Ecto neural progenitor cell (in vitro differentiated cells): ENCODE results near the gene ABHD4.
"Not testable (repeated sequence)": the region's sequence is repeated elsewhere in the genome, so short reads cannot be mapped to it uniquely, and the experiment has no call there.

Source experiments
- DNase-seq: peaks from one replicate; pipeline ENCODE4 v3.0.0-alpha.2; 2018; ENCODE audit warnings: low spot score

Gene ABHD4

DNA sequence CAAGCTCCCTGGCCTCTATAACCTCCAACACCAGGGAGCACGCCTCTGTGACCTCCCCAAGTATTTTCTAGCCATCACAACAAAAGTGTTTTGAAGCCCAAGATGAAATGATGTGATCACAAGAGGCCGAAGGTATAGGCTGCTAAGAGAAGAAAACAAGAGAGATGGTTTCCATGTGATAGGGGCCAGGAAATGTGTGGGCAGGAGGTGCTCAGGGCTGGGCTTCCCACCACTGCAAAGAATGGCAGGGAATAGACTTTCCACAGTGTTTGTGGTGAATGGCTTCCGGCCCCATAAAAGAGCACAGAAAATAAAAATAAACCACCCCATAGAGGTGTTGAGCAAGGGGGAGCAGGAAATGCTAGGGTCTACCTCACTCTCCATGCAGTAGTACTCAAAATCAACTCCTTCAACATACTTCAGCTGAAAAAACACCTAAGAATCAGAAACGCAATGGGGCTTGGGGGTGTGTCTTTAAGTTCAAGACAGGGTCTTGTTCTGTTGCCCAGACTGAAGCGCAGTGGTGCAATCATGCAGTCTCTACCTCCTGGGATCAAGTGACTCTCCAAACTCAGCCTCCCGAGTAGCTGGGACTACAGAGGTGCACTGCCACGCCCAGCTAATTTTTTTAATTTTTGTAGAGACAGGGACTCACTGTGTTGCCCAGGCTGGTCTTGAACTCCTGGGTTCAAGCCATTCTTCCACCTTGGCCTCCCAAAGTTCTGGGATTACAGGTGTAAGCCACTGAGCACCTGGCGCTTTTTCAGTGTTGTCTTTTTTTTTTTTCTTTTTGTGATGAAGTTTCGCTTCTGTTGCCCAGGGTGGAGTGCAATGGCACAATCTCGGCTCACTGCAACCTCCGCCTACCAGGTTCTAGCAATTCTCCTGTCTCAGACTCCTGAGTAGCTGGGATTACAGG is 36.2 kb upstream of the ABHD4 start:
- no peak for DNase-seq

DNA sequence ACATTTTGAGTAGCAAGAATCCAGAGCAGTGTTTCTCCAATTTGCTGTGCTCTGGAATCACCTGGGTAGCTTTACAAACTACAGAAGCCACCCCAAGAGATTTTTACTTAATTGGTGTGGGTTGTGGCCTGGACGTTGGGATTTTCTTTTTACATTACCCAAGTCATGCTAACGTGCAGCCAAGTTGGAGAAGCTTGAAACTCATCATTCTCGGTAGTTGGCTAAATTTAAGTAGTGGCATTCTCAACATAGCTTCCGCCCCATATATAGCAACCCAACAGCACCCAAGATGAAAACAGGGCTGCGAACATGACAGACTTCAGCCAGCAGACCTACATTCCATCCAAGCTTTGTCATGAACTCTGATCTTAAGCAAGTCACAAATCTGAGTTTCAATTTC is 34.1 kb upstream of the ABHD4 start:
- DNase-seq = no peak

DNA sequence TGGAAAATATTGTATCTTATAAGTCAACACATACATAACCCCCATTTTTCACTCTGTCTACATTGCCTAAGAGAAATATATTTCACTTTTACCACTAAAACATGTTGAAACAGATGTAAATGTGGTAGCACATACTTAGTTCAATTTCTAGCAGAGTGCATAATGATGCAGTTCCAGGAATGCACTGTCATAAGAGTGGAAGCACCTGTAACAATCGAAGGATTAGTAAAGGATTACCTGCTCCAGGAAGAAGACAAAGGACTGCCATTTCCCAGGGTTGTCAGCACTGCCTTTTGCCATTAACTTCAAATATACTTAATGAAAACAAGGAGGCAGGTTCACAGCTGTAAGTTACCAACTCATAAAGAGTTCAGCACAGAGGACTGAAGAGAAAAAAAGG is 33.6 kb upstream of the ABHD4 start:
- DNase-seq = no peak

DNA sequence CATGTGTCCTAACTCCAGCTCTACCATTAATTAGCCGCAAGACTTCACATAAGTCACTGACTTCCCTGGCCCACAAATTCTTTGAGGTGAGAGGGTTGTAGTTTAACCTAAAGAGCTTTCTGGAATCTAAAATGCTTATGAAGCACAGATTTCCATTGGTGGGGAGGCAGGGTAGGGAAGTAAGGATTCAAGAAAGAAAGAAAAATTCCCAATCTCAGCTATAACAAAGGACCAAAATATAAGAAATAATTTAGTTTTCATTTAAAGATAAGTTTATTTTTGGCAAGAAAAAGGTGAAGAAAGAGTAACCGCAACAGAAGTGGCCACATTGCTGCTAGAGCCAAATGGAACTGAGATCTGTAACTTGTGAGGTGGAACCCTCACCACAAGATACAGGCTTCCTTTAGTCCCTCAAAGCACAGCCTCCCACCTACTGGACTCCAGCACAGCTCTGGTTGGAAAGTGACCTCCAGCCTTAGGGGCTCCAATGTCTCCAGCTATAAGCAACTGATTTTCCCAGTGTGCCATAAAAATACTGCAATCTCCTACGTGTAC is 32.6 kb upstream of the ABHD4 start:
- no peak for DNase-seq

DNA sequence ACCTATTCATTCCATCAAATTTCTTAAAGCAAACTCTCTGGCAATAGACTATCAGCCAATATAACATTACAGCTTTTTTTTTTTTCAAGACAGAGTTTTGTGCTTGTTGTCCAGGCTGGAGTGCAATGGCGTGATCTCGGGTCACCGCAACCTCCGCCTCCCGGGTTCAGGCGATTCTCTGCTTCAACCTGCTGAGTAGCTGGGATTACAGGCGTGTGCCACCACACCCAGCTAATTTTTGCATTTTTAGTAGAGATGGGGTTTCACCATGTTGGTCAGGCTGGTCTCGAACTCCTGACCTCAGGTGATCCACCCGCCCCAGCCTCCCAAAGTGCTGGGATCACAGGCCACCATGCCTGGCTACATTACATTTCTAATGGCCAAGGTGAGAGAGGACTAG is 31.8 kb upstream of the ABHD4 start:
- DNase-seq = not testable (repeated sequence)

DNA sequence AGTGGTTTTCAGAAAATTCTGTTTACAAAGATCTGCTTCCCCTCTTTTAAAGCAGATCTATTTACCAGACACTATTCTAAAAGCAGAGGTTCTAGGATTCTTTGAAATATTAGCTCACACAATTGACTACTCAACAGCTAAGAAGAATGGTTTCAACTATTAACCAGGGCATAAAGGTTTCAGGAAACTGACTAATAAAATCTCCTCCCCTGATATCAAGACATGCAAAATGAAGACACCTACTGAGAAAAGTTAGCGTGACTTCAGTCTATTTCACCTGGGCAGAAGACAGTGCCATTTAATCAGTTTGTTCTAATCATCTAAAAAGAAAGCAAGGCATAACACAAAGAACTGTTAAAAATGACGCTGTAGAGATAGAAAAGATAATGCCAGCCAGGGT is 31.3 kb upstream of the ABHD4 start:
- no peak for DNase-seq

DNA sequence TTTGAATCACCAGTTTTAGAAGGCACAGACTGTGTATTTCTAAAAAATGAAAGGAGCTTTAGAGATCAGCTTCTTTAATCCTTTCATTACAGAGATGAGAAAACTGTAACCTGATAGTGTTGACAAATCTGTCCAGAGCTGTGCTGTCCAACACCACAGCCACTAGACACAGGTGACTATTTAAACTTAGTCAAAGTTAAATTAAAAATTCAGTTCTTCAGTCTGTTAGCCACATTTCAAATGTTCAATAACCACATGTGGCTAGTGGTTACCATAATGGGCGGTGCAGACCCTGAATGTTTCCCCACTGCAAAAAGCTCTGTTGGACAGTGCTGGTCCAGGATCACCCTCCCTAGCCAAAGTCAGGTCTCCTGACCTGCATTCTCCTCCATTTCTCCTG is 30.7 kb upstream of the ABHD4 start:
- no peak for DNase-seq

DNA sequence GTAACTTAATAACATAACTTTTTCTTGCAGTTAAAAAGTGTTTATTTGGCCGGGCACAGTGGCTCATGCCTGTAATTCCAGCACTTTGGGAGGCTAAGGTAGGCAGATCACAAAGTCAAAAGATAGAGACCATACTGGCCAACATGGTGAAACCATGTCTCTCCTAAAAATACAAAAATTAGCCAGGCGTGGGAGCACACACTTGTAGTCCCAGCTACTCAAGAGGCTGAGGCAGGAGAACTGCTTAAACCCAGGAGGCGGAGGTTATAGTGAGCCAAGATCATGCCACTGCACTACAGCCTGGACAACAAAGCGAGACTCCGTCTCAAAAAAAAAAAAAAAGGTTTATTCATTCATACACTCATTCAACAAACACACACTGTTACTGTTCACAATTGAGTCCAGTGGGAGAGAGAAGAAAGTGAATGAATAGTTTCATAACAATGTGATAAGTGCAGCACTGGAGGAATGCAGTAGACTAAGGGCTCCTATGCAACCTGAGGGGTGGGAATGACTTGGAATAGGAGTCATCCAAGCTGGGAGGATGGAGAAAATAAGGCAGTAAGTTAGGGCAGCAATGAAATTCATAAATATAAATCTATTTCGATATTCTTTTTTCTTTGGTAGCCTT is 28.9 kb upstream of the ABHD4 start:
- DNase-seq = no peak

DNA sequence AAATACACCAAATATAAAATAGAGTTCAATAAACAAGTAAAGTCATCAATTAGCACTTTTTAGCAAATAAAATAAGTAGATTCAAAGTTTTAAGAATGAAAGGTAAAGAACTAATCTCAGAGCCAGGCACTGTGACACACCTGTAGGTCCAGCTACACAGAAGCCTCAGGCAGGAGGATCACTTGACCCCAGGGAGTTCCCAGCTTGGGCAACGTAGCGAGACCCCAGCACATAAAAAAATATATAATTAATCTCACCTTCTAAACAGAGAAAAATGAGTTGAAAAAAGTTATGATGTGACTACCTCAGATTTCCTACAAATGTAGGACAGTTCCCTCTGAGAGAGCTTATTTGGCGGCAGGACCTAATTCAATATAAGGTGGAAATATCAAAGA is 28.4 kb upstream of the ABHD4 start:
- DNase-seq = no peak

DNA sequence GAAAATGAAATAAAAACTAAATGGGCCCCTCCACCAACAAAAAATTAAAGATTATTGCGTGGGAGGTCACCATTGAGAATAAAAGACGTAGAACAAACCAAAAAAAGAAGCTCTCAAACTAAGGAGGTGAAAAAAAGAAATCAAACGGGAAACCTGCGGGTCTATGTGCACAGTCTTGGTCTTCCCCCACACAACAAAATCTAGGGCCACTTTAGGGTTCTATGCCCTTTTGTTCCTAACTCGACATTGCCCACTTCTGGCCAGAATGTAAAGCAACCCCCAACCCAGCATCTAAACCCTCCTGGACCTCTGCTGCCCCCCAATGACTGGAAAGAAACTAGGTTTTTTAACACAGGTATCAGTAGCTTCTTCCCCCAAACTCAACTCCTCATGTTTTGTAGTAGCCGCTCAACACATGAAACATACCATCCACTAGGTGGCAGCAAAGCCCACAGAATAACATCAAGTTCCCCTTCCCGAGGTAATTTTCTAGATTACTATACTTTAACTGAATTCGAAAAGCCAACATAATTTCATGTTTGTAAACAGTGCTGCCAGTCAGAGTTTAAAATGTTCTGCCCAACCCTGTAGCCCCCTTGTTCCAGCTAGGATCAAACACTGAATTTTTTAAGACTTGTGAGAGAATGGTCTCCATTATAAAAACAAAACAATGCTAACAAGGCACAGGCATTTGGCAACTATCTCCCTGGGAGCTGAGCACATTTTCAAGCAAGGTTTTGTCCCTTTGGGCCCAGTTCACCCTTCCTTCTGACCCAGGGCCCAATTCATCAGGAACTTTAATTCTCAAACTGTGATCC is 27.8 kb upstream of the ABHD4 start:
- DNase-seq = peak; percentile 75

DNA sequence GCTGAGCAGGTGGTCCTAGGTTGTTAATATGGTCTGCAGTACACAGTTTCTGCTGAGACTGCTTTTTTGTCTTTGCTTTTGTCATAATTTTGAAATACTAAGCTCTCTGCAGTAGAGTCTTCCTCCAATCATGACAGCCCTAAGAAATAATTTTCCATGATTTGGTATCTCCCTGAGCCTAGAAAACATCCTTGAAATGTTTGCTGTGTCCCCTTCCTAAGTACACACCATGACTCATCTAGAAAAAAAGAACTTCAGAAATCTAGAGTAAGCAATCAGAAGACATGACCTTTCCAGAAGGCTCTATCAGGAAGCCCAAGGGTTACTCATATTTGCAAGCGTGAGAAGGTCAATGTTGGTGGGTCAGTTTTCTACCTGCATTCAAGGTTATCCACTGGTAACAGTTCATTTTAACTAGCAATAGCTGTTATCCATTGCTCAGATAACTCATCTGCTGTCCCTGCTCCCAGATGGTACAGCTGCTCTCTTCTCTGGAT is 25.5 kb upstream of the ABHD4 start:
- no peak for DNase-seq

DNA sequence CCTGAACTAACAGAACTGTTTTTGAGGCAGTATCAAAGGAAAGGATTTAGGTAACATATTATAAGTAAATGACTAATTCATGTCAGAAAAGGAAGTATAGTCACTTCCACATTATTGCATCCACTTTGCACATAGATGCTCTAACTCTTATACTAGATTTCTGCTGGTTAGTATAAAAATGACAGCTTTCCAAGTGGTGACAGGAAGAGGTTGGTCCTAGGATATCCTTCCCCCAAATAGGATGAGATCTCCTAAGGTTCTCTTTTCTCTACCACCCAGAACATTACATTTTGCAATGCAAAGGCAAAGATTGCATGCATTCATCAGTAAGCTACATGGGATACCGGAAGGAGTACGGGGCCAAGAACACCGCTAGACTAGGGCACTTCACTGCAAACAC is 24.3 kb upstream of the ABHD4 start:
- no peak for DNase-seq

DNA sequence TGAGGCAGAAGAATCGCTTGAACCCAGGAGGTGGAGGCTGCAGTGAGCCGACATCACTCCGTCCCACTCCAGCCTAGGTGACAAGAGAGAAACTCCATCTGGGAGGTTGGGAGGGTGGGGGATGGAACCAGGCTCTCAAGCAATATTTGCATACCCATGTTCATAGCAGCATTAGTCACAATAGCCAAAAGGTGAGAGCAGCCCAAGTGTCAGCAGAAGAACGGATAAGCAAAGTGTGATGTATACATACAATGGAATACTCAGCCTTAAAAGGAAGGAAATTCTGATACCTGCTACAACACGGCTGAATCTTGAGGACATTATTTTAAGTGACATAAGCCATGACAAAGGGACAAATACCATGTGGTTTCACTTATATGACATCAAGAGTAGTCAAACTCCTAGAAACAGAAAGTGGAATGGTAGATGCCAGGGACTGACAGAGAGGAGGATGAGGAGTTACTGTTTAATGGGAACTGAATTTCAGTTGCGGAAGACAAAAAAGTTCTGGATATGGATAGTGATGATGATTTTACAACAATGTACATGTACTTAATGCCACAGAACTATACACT is 20.7 kb upstream of the ABHD4 start:
- DNase-seq = no peak

DNA sequence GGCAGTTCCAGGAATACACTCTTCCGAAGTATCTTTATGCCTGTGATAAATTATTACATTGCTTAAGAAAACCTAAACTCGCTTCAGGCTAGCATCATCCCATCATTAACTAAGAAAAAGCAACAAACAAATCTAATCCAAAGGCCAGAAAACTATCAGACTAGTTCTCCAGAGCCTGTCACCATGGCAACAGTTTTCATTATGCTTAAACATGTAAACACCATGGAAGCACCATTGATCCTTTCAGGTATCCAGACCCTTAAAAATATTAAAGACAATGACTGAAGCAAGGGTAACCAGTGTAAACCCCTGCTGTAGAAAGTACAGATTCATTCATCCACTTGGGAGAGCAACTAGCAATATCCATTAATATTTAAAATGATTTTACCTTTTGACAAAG is 18.9 kb upstream of the ABHD4 start:
- no peak for DNase-seq

DNA sequence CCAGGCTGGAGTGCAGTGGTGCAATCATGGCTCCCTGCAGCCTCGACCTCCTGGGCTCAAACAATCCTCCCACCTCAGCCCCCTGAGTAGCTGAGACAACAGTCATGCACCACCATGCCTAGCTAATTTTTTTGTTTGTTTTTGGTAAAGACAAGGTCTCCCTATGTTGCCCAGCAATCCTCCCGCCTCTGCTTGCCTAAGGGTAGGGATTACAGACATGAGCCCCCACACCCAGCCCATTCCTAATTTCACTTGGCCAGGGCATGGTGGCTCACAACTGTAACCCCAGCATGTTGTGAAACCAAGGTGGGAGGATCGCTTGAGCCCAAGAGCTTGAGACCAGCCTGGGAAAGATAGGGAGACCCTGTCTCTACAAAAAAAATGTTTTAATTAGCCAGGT is 18.2 kb upstream of the ABHD4 start:
- no peak for DNase-seq

DNA sequence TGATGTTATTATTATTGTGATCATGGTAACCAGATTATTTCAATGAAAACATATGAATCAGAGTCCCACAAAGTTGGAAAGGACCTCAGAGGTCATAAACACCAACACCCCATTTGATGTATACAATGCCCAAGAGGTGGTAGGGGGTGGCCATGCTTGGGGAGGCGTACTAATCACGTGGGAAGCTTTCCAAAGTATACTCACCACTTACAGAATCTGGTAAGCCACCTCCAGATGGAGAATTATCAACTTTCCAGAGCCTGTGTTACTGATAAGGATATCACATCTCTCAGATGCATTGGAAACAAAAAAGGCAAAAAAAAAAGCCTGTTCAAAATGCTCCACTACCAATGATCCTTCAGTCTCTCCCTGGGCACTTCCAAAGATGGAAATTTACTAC is 17.5 kb upstream of the ABHD4 start:
- no peak for DNase-seq

DNA sequence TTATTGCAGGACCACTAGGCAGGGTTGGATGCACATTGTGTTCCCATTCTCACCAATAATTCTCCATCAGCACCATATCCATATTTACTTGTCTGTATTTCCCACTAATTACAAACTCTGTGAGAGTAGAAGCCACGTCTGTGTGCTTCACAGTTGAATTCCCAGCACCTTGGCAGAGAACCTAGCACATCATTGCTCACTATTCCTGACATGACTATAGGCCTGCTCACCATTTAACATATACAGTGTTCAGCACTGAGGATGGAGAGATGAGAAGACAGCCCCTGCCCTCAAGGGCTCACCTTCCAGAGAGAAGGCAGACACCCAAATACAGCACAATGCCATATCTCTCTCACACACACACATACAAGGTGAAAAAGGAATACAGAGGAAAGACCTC is 14.1 kb upstream of the ABHD4 start:
- DNase-seq = no peak

DNA sequence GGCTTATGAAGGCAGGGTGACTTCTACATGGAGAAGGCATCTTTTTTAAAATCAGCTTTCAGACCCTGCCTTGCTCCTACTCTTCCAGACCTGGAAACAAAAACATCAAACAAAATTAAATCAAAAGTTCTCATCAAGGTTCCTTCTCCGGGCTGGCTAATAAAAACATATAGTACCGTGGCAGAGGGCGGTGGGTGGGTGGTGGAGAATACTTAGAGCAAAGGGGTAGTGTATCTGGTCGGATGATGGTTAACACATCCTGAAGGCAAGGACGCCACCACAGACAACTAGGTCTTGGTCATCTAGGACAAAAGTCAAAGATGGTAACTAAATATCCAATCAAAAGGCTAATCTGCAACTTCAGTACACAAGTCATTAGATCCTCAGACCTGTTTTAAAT is 10.9 kb upstream of the ABHD4 start:
- no peak for DNase-seq

DNA sequence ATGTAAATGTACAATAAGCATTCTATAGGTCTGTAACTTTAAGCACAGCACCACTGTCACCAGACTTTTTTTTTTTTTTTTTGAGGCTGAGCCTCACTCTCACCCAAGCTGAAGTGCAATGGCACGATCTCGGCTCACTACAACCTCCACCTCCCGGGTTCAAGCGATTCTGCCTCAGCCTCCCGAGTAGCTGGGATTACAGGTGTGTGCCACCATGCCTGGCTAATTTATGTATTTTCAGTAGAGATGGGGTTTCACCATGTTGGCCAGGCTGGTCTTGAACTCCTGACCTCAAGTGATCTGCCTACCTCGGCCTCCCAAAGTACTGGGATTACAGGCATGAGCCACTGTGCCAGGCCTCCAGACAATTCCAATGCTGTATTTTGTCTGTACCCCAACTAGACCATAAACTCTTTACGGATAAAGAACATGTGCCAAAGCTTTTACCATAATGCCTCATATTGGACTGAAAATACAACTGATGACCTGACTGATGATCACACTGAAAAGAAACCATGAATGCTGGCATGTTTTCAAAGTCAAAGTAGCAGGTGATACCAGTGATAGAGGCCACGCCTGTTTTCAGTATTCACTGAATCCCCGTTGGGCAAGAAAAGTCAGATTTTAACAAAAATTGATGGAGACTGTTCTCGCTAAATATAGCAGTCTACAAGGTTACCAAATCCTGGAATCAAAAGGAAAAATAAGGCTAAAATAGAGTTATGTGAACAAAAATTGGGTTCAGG is 10.2 kb upstream of the ABHD4 start:
- DNase-seq = not testable (repeated sequence)

DNA sequence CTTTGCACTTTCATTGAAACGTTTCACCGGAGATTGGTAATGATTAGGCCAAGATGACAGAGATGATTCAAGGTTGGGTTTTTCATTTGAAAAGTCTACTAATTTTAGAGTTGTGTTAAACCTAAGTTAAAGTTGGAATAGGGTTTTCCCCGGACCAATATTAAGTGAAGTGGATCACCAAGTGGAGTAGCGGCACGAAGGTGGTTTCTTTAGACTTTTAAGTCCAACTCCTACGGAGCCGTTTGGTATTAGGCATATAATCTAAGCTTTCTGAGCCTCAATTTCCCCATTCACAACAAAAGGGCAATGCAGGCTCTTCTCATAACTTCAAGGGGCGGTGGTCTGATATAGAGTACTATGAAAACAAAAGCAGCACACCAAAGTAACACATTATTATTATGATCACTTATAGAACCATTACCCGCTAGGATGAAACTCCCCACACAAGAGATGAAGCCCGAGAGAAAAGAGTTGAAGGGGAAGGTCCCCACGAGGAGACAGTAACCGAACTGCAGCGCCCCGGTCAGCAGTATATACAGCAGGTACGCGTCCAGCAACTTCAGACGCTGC is 9.5 kb upstream of the ABHD4 start:
- DNase-seq = no peak
